ENCODE measurements around the gene RPUSD2.

DNA sequence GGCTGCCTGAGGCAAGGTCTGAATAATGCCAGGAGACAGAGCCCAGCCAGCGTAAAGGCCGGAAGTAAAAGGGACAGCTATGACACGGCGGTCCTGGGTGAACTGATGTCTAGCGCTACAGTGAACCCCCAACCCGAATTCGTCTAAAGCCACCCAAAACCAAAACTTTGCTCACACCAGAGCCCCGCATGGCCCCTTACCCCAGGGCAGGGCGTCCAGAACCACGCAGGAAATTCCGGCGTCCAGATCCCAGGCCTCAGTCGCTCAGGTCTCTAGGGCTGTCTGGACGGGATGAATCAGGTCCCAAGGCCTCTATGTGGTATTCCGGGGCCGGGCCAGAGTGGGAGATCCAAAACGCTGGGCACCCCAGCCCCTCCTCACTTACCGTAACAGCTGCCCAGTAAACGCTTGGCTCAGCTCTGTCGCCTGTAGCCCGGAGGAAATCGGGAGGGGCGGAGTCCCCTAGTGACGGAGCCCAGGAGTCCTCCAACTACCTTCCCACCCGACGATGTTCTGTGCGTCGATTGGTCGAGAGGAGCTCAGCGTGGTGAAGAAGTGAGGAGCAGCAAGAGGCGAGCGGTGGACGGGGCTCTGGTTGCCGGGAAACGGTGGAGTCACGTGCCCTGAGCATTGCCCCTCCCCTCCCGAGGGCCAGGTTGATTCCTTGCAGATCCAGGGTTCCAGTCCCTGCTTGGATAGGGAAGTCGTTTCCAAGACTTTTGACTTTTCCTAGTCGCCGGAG is 4.3 kb upstream of the RPUSD2 start, which contains the start of gene CCDC32:
- TF ChIP-seq, protein P1, sequence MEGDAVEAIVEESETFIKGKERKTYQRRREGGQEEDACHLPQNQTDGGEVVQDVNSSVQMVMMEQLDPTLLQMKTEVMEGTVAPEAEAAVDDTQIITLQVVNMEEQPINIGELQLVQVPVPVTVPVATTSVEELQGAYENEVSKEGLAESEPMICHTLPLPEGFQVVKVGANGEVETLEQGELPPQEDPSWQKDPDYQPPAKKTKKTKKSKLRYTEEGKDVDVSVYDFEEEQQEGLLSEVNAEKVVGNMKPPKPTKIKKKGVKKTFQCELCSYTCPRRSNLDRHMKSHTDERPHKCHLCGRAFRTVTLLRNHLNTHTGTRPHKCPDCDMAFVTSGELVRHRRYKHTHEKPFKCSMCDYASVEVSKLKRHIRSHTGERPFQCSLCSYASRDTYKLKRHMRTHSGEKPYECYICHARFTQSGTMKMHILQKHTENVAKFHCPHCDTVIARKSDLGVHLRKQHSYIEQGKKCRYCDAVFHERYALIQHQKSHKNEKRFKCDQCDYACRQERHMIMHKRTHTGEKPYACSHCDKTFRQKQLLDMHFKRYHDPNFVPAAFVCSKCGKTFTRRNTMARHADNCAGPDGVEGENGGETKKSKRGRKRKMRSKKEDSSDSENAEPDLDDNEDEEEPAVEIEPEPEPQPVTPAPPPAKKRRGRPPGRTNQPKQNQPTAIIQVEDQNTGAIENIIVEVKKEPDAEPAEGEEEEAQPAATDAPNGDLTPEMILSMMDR (IDR thresholded peaks at IDR 0.05; ENCODE audit: low read depth, low read length) = no peak
- TF ChIP-seq EZH2phosphoT487 (IDR thresholded peaks at IDR 0.05; ENCODE audit: low read depth) = no peak
